ENCODE results near the gene EDEM3.
"Not testable (repeated sequence)": the region's sequence is repeated elsewhere in the genome, so short reads cannot be mapped to it uniquely, and the experiment has no call there.

EDEM3 gene

GRCh38 chr1:184754476-184755225 lies at the start of gene EDEM3:
TSS of gene EDEM3 (minus strand) at chr1:184754858. CDS start at chr1:184754646, 212 bp downstream.
- DNase-seq, result peak; percentile 100

GRCh38 chr1:184804220-184804619 lies 49.6 kb upstream of the EDEM3 start:
- DNase-seq, result no peak

GRCh38 chr1:184803180-184803492 lies 48.5 kb upstream of the EDEM3 start:
- DNase-seq, result no peak

- DNase-seq, result no peak
Observed at GRCh38 chr1:184802354-184803179, 47.9 kb upstream of the EDEM3 start.

GRCh38 chr1:184801503-184801902 lies 46.8 kb upstream of the EDEM3 start:
- DNase-seq, result no peak

- DNase-seq, result no peak
Observed at GRCh38 chr1:184800876-184801275, 46.2 kb upstream of the EDEM3 start.

- no peak for DNase-seq
Observed at GRCh38 chr1:184793967-184794366, 39.3 kb upstream of the EDEM3 start.

GRCh38 chr1:184792450-184792969 lies 37.9 kb upstream of the EDEM3 start:
- peak; percentile 58 for DNase-seq

GRCh38 chr1:184791550-184791900 lies 36.9 kb upstream of the EDEM3 start:
- DNase-seq, result no peak

GRCh38 chr1:184790642-184791549 lies 36.2 kb upstream of the EDEM3 start:
- no peak for DNase-seq

- DNase-seq, result no peak
Observed at GRCh38 chr1:184789884-184790283, 35.2 kb upstream of the EDEM3 start.

- DNase-seq, result no peak
Observed at GRCh38 chr1:184788970-184789369, 34.3 kb upstream of the EDEM3 start.

GRCh38 chr1:184785529-184785928 lies 30.9 kb upstream of the EDEM3 start:
- no peak for DNase-seq

- not testable (repeated sequence) for DNase-seq
Observed at GRCh38 chr1:184783723-184784122, 29.1 kb upstream of the EDEM3 start.

GRCh38 chr1:184781941-184782340 lies 27.3 kb upstream of the EDEM3 start:
- no peak for DNase-seq

GRCh38 chr1:184775885-184776284 lies 21.2 kb upstream of the EDEM3 start:
- DNase-seq, result peak; percentile 51

GRCh38 chr1:184775329-184775728 lies 20.7 kb upstream of the EDEM3 start:
- DNase-seq, result no peak

GRCh38 chr1:184773762-184774320 lies 19.2 kb upstream of the EDEM3 start:
- peak; percentile 41 for DNase-seq

- no peak for DNase-seq
Observed at GRCh38 chr1:184771190-184771691, 16.6 kb upstream of the EDEM3 start.

GRCh38 chr1:184770181-184770979 lies 15.7 kb upstream of the EDEM3 start:
- peak; percentile 78 for DNase-seq

- DNase-seq, result no peak
Observed at GRCh38 chr1:184769241-184769640, 14.6 kb upstream of the EDEM3 start.

- DNase-seq, result peak; percentile 81
Observed at GRCh38 chr1:184768467-184768866, 13.8 kb upstream of the EDEM3 start.
